OCI-LY1 (cell line): ENCODE results near the gene POLA2.

ENCODE experiments used
- H2AFZ ChIP-seq: fragments of 200-600 bp; sonication (generic), shearing (Covaris generic); 2 replicates; pipeline ENCODE4 v1.6.0; 2014; ENCODE audit warnings: antibody characterized with exemption, mild to moderate bottlenecking, low read length
- H3F3A ChIP-seq: fragments of 200-600 bp; sonication (generic), shearing (Covaris generic); 2 replicates; pipeline ENCODE4 v1.6.0; 2014; ENCODE audit warnings: mild to moderate bottlenecking, antibody characterized with exemption, low read length, moderate library complexity; ENCODE audit not compliant: insufficient read depth
- H3K27ac ChIP-seq: fragments of 200-600 bp; sonication (generic); 2 replicates; pipeline ENCODE4 v1.5.1; 2014; ENCODE audit warnings: low read length, mixed run types, mild to moderate bottlenecking, low read depth; ENCODE audit not compliant: poor library complexity, severe bottlenecking
- H3K27me3 ChIP-seq: fragments of 200-600 bp; sonication (generic); 2 replicates; pipeline ENCODE4 v1.6.0; 2014; ENCODE audit warnings: antibody characterized with exemption, mild to moderate bottlenecking, low read length, moderate library complexity; ENCODE audit not compliant: insufficient read depth
- H3K36me3 ChIP-seq: fragments of 200-600 bp; sonication (generic); 2 replicates; pipeline ENCODE4 v1.6.1; 2014; ENCODE audit warnings: mild to moderate bottlenecking, antibody characterized with exemption, low read length, moderate library complexity, mixed read lengths; ENCODE audit not compliant: insufficient read depth
- H3K4me1 ChIP-seq: fragments of 200-600 bp; sonication (generic); 2 replicates; pipeline ENCODE4 v1.5.1; 2014; ENCODE audit warnings: mild to moderate bottlenecking, low read length, moderate library complexity; ENCODE audit not compliant: insufficient read depth, severe bottlenecking
- H3K4me2 ChIP-seq: fragments of 200-600 bp; sonication (generic), shearing (Covaris generic); 2 replicates; pipeline ENCODE4 v1.6.1; 2014; ENCODE audit warnings: low read length
- H3K4me3 ChIP-seq: fragments of 200-600 bp; sonication (generic); 2 replicates; pipeline ENCODE4 v1.5.1; 2014; ENCODE audit warnings: low read length, low read depth, mild to moderate bottlenecking, mixed read lengths; ENCODE audit not compliant: poor library complexity, severe bottlenecking
- H3K79me2 ChIP-seq: fragments of 200-600 bp; shearing (Covaris generic); 2 replicates; pipeline ENCODE4 v1.6.1; 2016; ENCODE audit warnings: mixed run types, low read length, mixed read lengths; ENCODE audit not compliant: insufficient read depth
- H3K9ac ChIP-seq: fragments of 200-600 bp; sonication (generic), shearing (Covaris generic); 2 replicates; pipeline ENCODE4 v1.6.1; 2014; ENCODE audit warnings: mild to moderate bottlenecking, low read length, mixed read lengths
- H3K9me2 ChIP-seq: fragments of 200-600 bp; sonication (generic), shearing (Covaris generic); 2 replicates; pipeline ENCODE4 v1.6.1; 2014; ENCODE audit warnings: low read depth, mild to moderate bottlenecking, low read length, mixed read lengths
- H3K9me3 ChIP-seq: fragments of 200-600 bp; shearing (Covaris generic); 2 replicates; pipeline ENCODE4 v1.6.1; 2014; ENCODE audit warnings: low read length, mixed read lengths
- H4K20me1 ChIP-seq: fragments of 200-600 bp; sonication (generic), shearing (Covaris generic); 2 replicates; pipeline ENCODE4 v1.6.0; 2016; ENCODE audit warnings: mild to moderate bottlenecking, low read length; ENCODE audit not compliant: insufficient read depth
- CTCF ChIP-seq: fragments of 200-600 bp; sonication (generic), shearing (Covaris generic); IDR thresholded peaks from 2 replicates; pipeline ENCODE4 v1.5.1; 2017; ENCODE audit warnings: mild to moderate bottlenecking, antibody characterized with exemption, low read length, moderate library complexity, mixed read lengths
- EZH2 ChIP-seq: fragments of 200-600 bp; sonication (generic), shearing (Covaris generic); IDR thresholded peaks from 2 replicates; pipeline ENCODE4 v1.8.0; 2017; ENCODE audit warnings: borderline replicate concordance, mixed run types, mild to moderate bottlenecking, antibody characterized with exemption, low read length, moderate library complexity, mixed read lengths

Gene POLA2

GRCh38 chr11:65214212-65214845 lies 47.4 kb upstream of the POLA2 start:
- no peaks in the 10 kb centered on the region for H4K20me1 ChIP-seq
- H3F3A ChIP-seq = no peaks in the 10 kb centered on the region
- no peaks in the 10 kb centered on the region for H3K9me2 ChIP-seq
- H3K4me3 ChIP-seq = no peak overlapping the region
- no peaks in the 10 kb centered on the region for H3K9me3 ChIP-seq
- no peaks in the 10 kb centered on the region for H3K79me2 ChIP-seq
- no peaks in the 10 kb centered on the region for H3K4me1 ChIP-seq
- TF ChIP-seq CTCF = no peak
- no peak for TF ChIP-seq EZH2
- H3K27ac ChIP-seq = no peak overlapping the region
- H3K4me2 ChIP-seq = no peak overlapping the region
- H2AFZ ChIP-seq = no peak overlapping the region
- H3K36me3 ChIP-seq = peaks cover 15% of the 10 kb centered on the region; the same call in 1 of the 2 replicates
- H3K9ac ChIP-seq = no peak overlapping the region
- no peaks in the 10 kb centered on the region for H3K27me3 ChIP-seq

GRCh38 chr11:65215441-65216076 lies 46.2 kb upstream of the POLA2 start:
- H3K27me3 ChIP-seq = no peaks in the 10 kb centered on the region
- H3K9me2 ChIP-seq = no peaks in the 10 kb centered on the region
- no peak overlapping the region for H3K9ac ChIP-seq
- no peaks in the 10 kb centered on the region for H3K9me3 ChIP-seq
- no peaks in the 10 kb centered on the region for H3K4me1 ChIP-seq
- no peaks in the 10 kb centered on the region for H3K79me2 ChIP-seq
- H3K36me3 ChIP-seq = peaks cover 2% of the 10 kb centered on the region; the same call in 1 of the 2 replicates
- TF ChIP-seq CTCF = no peak
- no peak for TF ChIP-seq EZH2
- H2AFZ ChIP-seq = no peak overlapping the region
- H3K4me2 ChIP-seq = no peak overlapping the region
- H3K27ac ChIP-seq = no peak overlapping the region
- H3F3A ChIP-seq = no peaks in the 10 kb centered on the region
- H3K4me3 ChIP-seq = no peak overlapping the region
- no peaks in the 10 kb centered on the region for H4K20me1 ChIP-seq

- H3K27ac ChIP-seq = no peak overlapping the region
- H3K9me3 ChIP-seq = no peaks in the 10 kb centered on the region
- H4K20me1 ChIP-seq = no peaks in the 10 kb centered on the region
- H3F3A ChIP-seq = no peaks in the 10 kb centered on the region
- H3K36me3 ChIP-seq = no peaks in the 10 kb centered on the region
- no peak overlapping the region for H3K9ac ChIP-seq
- no peak overlapping the region for H3K4me3 ChIP-seq
- no peaks in the 10 kb centered on the region for H3K79me2 ChIP-seq
- no peaks in the 10 kb centered on the region for H3K9me2 ChIP-seq
- H3K27me3 ChIP-seq = no peaks in the 10 kb centered on the region; the same call in 1 of the 2 replicates
- H3K4me2 ChIP-seq = no peak overlapping the region
- H2AFZ ChIP-seq = no peak overlapping the region
- TF ChIP-seq CTCF (no peak), EZH2 (no peak)
- no peaks in the 10 kb centered on the region for H3K4me1 ChIP-seq
These were observed 44.9 kb upstream of the POLA2 start for GRCh38 chr11:65216830-65217229.
